DOHH2 (cell line): ENCODE data around the gene HDAC3.

ENCODE experiments used
- H3F3A ChIP-seq: fragments of 200-600 bp; sonication (generic), shearing (Covaris generic); 2 replicates; pipeline ENCODE4 v1.6.0; 2016; ENCODE audit warnings: antibody characterized with exemption, mild to moderate bottlenecking; ENCODE audit not compliant: control insufficient read depth, insufficient read depth
- H3K27ac ChIP-seq: fragments of 200-600 bp; sonication (generic); 2 replicates; pipeline ENCODE4 v1.5.1; 2014; ENCODE audit warnings: low read depth, mild to moderate bottlenecking, low read length, moderate library complexity
- H3K27me3 ChIP-seq: fragments of 200-600 bp; sonication (generic); 2 replicates; pipeline ENCODE4 v1.6.1; 2014; ENCODE audit warnings: mild to moderate bottlenecking, low read length, mixed read lengths; ENCODE audit not compliant: control insufficient read depth
- H3K36me3 ChIP-seq: fragments of 200-600 bp; sonication (generic); 2 replicates; pipeline ENCODE4 v1.6.1; 2014; ENCODE audit warnings: mild to moderate bottlenecking, low read length, moderate library complexity, mixed read lengths; ENCODE audit not compliant: control insufficient read depth
- H3K4me1 ChIP-seq: fragments of 200-600 bp; sonication (generic); 2 replicates; pipeline ENCODE4 v1.6.1; 2014; ENCODE audit warnings: mild to moderate bottlenecking, low read length, mixed read lengths; ENCODE audit not compliant: control insufficient read depth
- H3K4me2 ChIP-seq: fragments of 200-600 bp; sonication (generic); 2 replicates; pipeline ENCODE4 v1.6.0; 2014; ENCODE audit warnings: mild to moderate bottlenecking, low read length, moderate library complexity
- H3K4me3 ChIP-seq: fragments of 200-600 bp; sonication (generic); 2 replicates; pipeline ENCODE4 v1.5.1; 2014; ENCODE audit warnings: mild to moderate bottlenecking, low read length, mixed read lengths
- H3K79me2 ChIP-seq: fragments of 200-600 bp; sonication (generic); 2 replicates; pipeline ENCODE4 v1.6.1; 2014; ENCODE audit warnings: mild to moderate bottlenecking, low read length, mixed read lengths; ENCODE audit not compliant: control insufficient read depth
- H3K9me2 ChIP-seq: fragments of 200-600 bp; sonication (generic); replicated peaks from 2 replicates; pipeline ENCODE4 v1.6.1; 2014; ENCODE audit warnings: mild to moderate bottlenecking, low read length, mixed read lengths; ENCODE audit not compliant: control insufficient read depth
- H3K9me3 ChIP-seq: fragments of 200-600 bp; sonication (generic); 2 replicates; pipeline ENCODE4 v1.6.1; 2014; ENCODE audit warnings: antibody characterized with exemption, low read length, mixed read lengths; ENCODE audit not compliant: control insufficient read depth, insufficient read depth
- H4K20me1 ChIP-seq: fragments of 200-600 bp; sonication (generic); 2 replicates; pipeline ENCODE4 v1.6.0; 2014; ENCODE audit warnings: low read depth, mild to moderate bottlenecking, antibody characterized with exemption, low read length, moderate library complexity; ENCODE audit not compliant: control insufficient read depth, insufficient read depth
- CTCF ChIP-seq: fragments of 200-600 bp; sonication (generic); IDR thresholded peaks from one replicate; pipeline ENCODE4 v1.5.1; 2014; ENCODE audit warnings: antibody characterized with exemption, mild to moderate bottlenecking, low read depth, low read length; ENCODE audit not compliant: poor library complexity, severe bottlenecking
- EZH2phosphoT487 ChIP-seq: fragments of 200-600 bp; sonication (generic); IDR thresholded peaks from 2 replicates; pipeline ENCODE4 v1.6.1; 2017; ENCODE audit warnings: borderline replicate concordance, mild to moderate bottlenecking, antibody characterized with exemption, low read length, moderate library complexity, mixed read lengths

The HDAC3 gene

GRCh38 chr5:141647851-141648250 lies 11.2 kb upstream of the HDAC3 start:
- no peaks in the 10 kb centered on the region for H3K9me2 ChIP-seq
- no peak overlapping the region for H3K4me3 ChIP-seq
- H3K4me2 ChIP-seq = no peak overlapping the region
- no peak for TF ChIP-seq CTCF
- TF ChIP-seq EZH2phosphoT487 = no peak
- no peaks in the 10 kb centered on the region for H3K9me3 ChIP-seq
- no peak overlapping the region for H3K27ac ChIP-seq
- H3K79me2 ChIP-seq = no peaks in the 10 kb centered on the region
- peaks cover 14% of the 10 kb centered on the region for H3K4me1 ChIP-seq
- H3K36me3 ChIP-seq = peaks cover 4% of the 10 kb centered on the region; the same call in 1 of the 2 replicates
- H3K27me3 ChIP-seq = no peaks in the 10 kb centered on the region
- no peaks in the 10 kb centered on the region for H4K20me1 ChIP-seq
- peaks cover 5% of the 10 kb centered on the region for H3F3A ChIP-seq

GRCh38 chr5:141647242-141647641 lies 10.6 kb upstream of the HDAC3 start:
- Histone ChIP-seq H3K9me3 (no peaks in the 10 kb centered on the region), H3K27ac (no peak overlapping the region), H3K36me3 (peaks cover 7% of the 10 kb centered on the region; the same call in 1 of the 2 replicates), H3K4me3 (no peak overlapping the region), H3K9me2 (no peaks in the 10 kb centered on the region), H3K79me2 (no peaks in the 10 kb centered on the region), H3K27me3 (no peaks in the 10 kb centered on the region), H3K4me1 (peaks cover 14% of the 10 kb centered on the region), H3K4me2 (no peak overlapping the region), H3F3A (peaks cover 8% of the 10 kb centered on the region), H4K20me1 (no peaks in the 10 kb centered on the region)
- no peak for TF ChIP-seq EZH2phosphoT487
- TF ChIP-seq CTCF = no peak

GRCh38 chr5:141646026-141646425 lies 9.4 kb upstream of the HDAC3 start:
- Histone ChIP-seq H3K4me1 (peaks cover 9% of the 10 kb centered on the region; the same call in 1 of the 2 replicates), H3K27me3 (no peaks in the 10 kb centered on the region), H3K79me2 (no peaks in the 10 kb centered on the region), H3K4me2 (no peak overlapping the region), H3K9me3 (no peaks in the 10 kb centered on the region), H3K27ac (no peak overlapping the region), H3F3A (peaks cover 9% of the 10 kb centered on the region), H3K36me3 (peaks cover 11% of the 10 kb centered on the region; the same call in 1 of the 2 replicates), H3K9me2 (no peaks in the 10 kb centered on the region), H4K20me1 (no peaks in the 10 kb centered on the region), H3K4me3 (no peak overlapping the region)
- TF ChIP-seq EZH2phosphoT487 (no peak), CTCF (no peak)
